Lower leg skin (tissue), 3 donors: ENCODE measurements around the gene PRKCE.

Experiments used
- CTCF ChIP-seq, 3 donors: fragments of 450-650 bp; IDR thresholded peaks; one replicate each; pipeline ENCODE4 v1.5.1; 2016; ENCODE audit warnings: antibody characterized with exemption in 3 of 3, mild to moderate bottlenecking in 3 of 3, moderate library complexity in 2 of 3
- POLR2A ChIP-seq, 2 donors: fragments of 450-650 bp; IDR thresholded peaks; one replicate each; pipeline ENCODE4 v1.6.1; 2016 to 2017; ENCODE audit warnings: antibody characterized with exemption in 2 of 2, mild to moderate bottlenecking in 1 of 2, moderate library complexity in 1 of 2

GRCh38 chr2:45850558-45850957, 199.1 kb downstream of the PRKCE start:
- no peak for TF ChIP-seq CTCF (IDR thresholded peaks at IDR 0.05)
- no peak for TF ChIP-seq POLR2A (IDR thresholded peaks at IDR 0.05)
